Neuron (in vitro differentiated cells): Measurements from ENCODE around the gene ACOT9.

ENCODE experiments used
- H2AFZ ChIP-seq: one replicate; pipeline ENCODE4 v1.6.1; 2013; ENCODE audit warnings: low read depth, mild to moderate bottlenecking, inconsistent platforms, low read length, moderate library complexity
- H3K27me3 ChIP-seq: one replicate; pipeline ENCODE4 v1.6.1; 2013; ENCODE audit warnings: low read length; ENCODE audit not compliant: insufficient read depth
- H3K36me3 ChIP-seq: one replicate; pipeline ENCODE4 v1.6.1; 2013; ENCODE audit warnings: low read length; ENCODE audit not compliant: insufficient read depth
- H3K4me1 ChIP-seq: one replicate; pipeline ENCODE4 v1.6.1; 2013; ENCODE audit warnings: low read length; ENCODE audit not compliant: insufficient read depth
- H3K4me3 ChIP-seq: 2 replicates; pipeline ENCODE4 v1.5.1; 2013; ENCODE audit warnings: mild to moderate bottlenecking, low read length, moderate library complexity
- H3K9me3 ChIP-seq: one replicate; pipeline ENCODE4 v1.6.1; 2013; ENCODE audit warnings: low read length

The ACOT9 gene, protein sequence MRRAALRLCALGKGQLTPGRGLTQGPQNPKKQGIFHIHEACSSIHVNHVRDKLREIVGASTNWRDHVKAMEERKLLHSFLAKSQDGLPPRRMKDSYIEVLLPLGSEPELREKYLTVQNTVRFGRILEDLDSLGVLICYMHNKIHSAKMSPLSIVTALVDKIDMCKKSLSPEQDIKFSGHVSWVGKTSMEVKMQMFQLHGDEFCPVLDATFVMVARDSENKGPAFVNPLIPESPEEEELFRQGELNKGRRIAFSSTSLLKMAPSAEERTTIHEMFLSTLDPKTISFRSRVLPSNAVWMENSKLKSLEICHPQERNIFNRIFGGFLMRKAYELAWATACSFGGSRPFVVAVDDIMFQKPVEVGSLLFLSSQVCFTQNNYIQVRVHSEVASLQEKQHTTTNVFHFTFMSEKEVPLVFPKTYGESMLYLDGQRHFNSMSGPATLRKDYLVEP

DNA sequence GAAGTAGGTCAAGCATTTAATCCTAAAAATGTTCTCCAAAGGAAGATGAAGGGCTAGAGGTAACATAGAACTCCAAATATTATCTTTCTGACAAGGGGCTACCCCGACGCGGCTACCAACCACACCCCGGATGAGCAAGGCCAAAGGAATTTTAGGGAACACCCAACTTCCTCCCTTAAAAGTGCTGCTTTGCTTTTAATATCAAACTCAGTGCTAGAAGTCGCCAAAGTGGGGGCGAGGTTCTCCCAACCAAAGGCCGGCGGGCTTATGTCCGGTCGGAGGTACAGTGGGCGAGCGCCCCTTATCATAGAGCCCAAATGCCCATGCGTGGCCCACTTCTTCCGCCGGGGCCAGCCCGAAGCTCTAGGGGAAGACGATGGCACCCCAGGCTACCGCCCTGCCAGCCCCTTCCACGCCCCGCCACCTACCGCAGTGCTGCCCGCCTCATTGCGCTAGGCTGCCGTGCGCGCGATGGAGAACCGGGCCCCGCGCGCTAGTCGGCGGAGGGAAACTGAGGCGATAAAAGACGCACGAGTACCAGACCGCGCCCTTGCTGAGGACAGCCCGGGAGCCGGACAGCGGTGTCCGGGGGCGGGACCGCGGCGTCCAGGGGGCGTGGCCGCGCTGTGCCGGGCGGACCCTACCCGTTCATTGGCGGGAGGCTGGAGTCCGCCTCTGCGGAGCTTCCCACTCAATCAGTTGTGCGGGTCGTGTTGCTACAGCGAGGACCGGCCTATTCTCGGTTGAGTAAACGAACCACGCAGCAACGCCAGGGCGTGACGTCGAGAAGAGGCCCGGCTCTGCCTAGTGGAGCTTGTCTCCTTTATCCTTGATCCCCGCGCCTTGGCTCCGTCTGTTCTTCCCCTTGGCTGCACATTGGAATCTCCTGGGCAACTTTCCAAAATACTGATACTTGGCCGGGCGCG, at the start of gene ACOT9:
Gene ACOT9, minus strand, starts transcription at position 580 of the 926 bp plus-strand sequence. Its CDS starts 132 bp downstream, at position 448.
- Histone ChIP-seq H3K36me3 (no peaks in the 10 kb centered on the region), H3K27me3 (no peaks in the 10 kb centered on the region), H3K4me3 (peak within 1 kb of the TSS; percentile 80), H2AFZ (peak within 1 kb of the TSS; percentile 85), H3K4me1 (no peaks in the 10 kb centered on the region), H3K9me3 (no peaks in the 10 kb centered on the region)

DNA sequence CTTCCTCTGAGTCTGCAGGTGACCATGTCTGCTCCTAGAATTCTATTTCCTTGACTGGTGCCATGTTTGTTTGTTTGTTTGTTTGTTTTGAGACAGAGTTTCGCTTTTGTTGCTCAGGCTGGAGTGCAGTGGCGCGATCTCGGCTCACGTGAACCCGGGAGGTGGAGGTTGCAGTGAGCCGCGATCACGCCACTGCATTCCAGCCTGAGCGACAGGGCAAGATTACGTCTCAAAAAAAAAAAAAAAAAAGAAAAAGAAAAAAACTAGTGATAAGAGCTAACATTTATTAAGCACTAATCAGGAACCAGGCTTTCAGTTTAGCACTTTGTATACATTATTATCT, 47.0 kb upstream of the ACOT9 start:
- no peaks in the 10 kb centered on the region for H3K9me3 ChIP-seq
- H3K4me3 ChIP-seq = no peak overlapping the region
- H2AFZ ChIP-seq = no peak overlapping the region
- no peaks in the 10 kb centered on the region for H3K36me3 ChIP-seq
- no peaks in the 10 kb centered on the region for H3K27me3 ChIP-seq
- no peaks in the 10 kb centered on the region for H3K4me1 ChIP-seq

DNA sequence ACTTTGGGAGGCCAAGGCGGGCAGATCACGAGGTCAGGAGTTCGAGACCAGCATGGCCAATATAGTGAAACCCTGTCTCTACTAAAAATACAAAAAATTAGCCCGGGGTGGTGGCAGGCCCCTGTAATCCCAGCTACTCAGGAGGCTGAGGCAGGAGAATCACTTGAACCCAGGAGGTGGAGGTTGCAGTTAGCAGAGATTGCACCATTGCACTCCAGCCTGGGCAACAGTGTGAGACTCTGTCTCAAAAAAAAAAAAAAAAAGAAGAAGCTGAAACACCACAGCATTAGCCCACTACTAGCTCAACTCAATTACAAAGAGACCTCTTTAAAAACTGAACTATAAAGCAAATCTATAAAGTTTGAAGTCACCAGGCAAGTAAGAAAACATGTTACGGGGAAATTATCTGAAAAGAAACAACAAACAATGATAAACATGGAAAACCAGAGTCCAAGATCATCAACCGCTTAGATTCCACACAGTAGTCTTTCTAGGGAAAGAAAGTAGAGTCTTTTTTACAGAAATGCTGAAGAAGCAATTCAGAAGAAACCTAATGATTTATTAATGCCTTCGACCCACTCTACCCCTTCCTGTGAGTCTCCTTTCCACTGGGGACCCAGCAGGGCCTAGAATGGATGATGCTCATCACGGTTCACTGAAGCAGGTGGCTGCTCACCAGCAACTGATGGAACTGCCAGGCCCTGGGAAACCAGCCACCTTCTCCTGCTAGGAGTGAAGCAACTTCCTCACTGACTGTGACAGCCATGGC, 46.5 kb upstream of the ACOT9 start:
- H3K4me1 ChIP-seq = no peaks in the 10 kb centered on the region
- H3K36me3 ChIP-seq = no peaks in the 10 kb centered on the region
- H3K4me3 ChIP-seq = no peak overlapping the region
- no peaks in the 10 kb centered on the region for H3K27me3 ChIP-seq
- no peaks in the 10 kb centered on the region for H3K9me3 ChIP-seq
- no peak overlapping the region for H2AFZ ChIP-seq

DNA sequence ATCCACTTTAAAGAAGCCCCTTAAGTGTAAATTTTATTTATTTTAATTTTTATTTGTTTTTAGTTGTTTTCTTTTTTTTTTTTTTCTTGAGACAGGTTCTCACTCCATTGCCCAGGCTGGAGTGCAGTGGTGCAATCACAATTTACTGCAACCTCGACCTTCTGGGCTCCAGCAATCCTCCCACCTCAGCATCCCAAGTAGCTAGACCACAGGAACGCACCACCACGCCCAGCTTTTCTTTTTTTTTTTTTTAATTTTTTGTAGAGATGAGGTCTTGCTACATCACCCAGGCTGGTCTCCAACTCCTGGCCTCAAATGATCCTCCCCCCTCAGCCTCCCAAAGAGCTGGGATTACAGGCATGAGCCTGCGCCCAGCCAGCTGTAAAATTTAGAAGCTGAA, 45.9 kb upstream of the ACOT9 start:
- H3K27me3 ChIP-seq = no peaks in the 10 kb centered on the region
- H3K36me3 ChIP-seq = no peaks in the 10 kb centered on the region
- no peaks in the 10 kb centered on the region for H3K4me1 ChIP-seq
- H3K9me3 ChIP-seq = no peaks in the 10 kb centered on the region
- no peak overlapping the region for H2AFZ ChIP-seq
- H3K4me3 ChIP-seq = no peak overlapping the region

DNA sequence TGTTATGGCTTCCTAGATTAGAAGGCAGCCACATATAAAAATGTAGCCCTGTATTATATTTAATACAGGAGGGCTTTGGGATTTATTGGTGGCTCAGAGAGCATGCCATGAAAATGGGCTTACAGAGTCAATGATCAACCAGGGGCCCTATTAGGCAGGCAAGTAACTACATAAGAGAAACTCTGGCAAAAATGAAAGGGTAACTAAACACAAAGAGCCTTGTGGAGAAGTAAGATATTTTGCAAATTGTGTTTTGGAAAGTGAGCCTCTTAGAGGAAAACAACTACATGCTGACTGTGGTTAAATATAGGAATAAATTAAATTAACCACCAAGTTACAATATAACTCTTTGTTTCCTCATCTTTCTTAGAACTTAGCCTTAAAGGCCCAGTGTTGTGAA, 45.4 kb upstream of the ACOT9 start:
- Histone ChIP-seq H3K27me3 (no peaks in the 10 kb centered on the region), H3K4me1 (no peaks in the 10 kb centered on the region), H3K9me3 (no peaks in the 10 kb centered on the region), H2AFZ (no peak overlapping the region), H3K36me3 (no peaks in the 10 kb centered on the region), H3K4me3 (no peak overlapping the region)

DNA sequence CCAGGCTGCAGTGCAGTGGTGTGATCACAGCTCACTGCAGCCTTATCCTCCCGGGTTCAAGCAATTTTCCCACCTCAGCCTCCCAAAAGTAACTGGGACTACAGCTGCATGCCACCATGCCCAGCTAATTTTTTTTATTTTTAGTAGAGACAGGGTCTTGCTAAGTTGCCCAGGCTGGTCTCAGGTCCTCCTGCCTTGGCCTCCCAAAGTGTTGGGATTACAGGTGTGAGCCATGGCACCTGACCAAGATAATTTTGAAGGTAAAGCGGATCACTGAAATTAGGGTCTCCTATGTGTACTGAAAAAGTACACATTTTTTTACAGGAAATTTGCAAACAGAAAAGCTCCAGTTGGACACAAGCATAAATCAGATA, 44.7 kb upstream of the ACOT9 start:
- Histone ChIP-seq H3K4me3 (no peak overlapping the region), H3K36me3 (no peaks in the 10 kb centered on the region), H3K9me3 (no peaks in the 10 kb centered on the region), H3K4me1 (no peaks in the 10 kb centered on the region), H2AFZ (no peak overlapping the region), H3K27me3 (no peaks in the 10 kb centered on the region)

DNA sequence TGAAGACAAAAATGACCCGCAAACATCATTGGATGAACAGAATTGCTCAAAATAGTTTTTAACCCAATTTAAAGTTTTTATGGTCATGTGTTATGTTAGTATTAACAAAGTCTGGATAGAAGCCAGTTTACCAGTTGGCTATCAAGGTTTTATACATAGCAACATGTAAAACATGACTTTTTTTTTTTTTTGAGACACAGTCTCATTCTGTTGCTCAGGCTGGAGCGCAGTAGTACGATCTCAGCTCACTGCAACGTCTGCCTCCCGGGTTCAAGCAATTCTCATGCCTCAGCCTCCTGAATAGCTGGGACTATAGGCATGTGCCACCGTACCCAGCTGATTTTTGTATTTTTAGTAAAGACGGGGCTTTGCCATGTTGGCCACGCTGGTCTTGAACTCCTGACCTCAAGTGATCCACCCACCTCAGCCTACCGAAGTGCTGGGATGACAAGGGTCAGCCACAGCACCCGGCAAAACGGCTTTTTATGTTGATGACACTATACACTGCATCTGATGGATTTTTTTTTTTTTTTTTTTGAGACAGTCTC, 43.3 kb upstream of the ACOT9 start:
- no peaks in the 10 kb centered on the region for H3K4me1 ChIP-seq
- H2AFZ ChIP-seq = no peak overlapping the region
- no peaks in the 10 kb centered on the region for H3K36me3 ChIP-seq
- no peaks in the 10 kb centered on the region for H3K9me3 ChIP-seq
- no peak overlapping the region for H3K4me3 ChIP-seq
- no peaks in the 10 kb centered on the region for H3K27me3 ChIP-seq

DNA sequence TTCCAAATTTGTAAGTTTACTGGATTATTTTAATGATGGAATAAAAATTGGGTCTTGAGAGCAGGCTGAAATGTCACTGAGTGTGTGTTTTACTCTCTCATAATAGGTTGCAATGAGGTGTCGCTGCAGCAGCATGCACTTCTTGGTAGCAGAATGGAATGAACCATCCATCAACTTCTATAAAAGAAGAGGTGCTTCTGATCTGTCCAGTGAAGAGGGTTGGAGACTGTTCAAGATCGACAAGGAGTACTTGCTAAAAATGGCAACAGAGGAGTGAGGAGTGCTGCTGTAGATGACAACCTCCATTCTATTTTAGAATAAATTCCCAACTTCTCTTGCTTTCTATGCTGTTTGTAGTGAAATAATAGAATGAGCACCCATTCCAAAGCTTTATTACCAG, 42.5 kb upstream of the ACOT9 start:
- Histone ChIP-seq H3K4me3 (no peak overlapping the region), H3K4me1 (no peaks in the 10 kb centered on the region), H3K36me3 (no peaks in the 10 kb centered on the region), H2AFZ (no peak overlapping the region), H3K9me3 (no peaks in the 10 kb centered on the region), H3K27me3 (no peaks in the 10 kb centered on the region)

DNA sequence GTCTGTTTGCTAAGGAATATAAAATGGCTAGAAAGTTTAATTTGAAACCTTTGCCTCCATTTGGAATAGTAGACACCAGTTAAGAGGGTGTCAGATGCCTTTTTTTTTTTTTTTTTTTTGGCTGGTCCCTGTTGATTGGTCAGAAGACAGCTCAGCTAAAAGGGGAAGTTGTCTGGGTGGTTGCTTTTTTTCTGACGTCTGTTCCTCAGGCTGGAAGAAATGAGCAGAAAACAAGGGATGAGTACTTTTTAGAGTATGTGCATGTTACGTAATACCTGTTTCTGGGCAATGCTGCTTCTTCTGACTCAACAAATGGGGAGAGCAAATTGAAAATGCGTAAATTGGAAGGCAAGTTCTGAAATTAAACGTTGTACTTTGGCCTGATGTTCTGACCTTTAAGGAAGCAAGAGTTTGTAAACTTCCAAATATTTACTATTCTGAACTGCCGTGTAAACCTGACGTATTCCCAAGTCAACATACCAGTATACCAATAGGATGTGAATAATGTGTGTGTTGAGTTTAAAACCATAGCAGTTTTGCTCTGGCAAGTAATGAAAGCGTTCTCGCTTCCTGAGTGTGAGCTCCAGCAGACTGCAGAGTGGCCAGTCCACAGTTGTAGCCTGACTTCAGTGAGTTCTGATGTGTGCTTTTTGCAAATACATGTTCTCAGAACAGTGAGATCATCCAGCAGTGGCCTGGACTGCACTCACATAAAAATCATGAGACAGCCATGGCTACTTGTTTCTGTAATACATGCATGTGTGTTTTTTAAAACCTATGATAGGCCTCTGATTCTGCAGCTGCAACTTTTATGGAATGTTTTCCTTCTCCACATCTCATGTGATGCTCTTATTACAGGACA, 41.6 kb upstream of the ACOT9 start:
- H3K4me3 ChIP-seq = no peak overlapping the region
- H3K4me1 ChIP-seq = no peaks in the 10 kb centered on the region
- H2AFZ ChIP-seq = no peak overlapping the region
- no peaks in the 10 kb centered on the region for H3K36me3 ChIP-seq
- H3K9me3 ChIP-seq = no peaks in the 10 kb centered on the region
- H3K27me3 ChIP-seq = no peaks in the 10 kb centered on the region

DNA sequence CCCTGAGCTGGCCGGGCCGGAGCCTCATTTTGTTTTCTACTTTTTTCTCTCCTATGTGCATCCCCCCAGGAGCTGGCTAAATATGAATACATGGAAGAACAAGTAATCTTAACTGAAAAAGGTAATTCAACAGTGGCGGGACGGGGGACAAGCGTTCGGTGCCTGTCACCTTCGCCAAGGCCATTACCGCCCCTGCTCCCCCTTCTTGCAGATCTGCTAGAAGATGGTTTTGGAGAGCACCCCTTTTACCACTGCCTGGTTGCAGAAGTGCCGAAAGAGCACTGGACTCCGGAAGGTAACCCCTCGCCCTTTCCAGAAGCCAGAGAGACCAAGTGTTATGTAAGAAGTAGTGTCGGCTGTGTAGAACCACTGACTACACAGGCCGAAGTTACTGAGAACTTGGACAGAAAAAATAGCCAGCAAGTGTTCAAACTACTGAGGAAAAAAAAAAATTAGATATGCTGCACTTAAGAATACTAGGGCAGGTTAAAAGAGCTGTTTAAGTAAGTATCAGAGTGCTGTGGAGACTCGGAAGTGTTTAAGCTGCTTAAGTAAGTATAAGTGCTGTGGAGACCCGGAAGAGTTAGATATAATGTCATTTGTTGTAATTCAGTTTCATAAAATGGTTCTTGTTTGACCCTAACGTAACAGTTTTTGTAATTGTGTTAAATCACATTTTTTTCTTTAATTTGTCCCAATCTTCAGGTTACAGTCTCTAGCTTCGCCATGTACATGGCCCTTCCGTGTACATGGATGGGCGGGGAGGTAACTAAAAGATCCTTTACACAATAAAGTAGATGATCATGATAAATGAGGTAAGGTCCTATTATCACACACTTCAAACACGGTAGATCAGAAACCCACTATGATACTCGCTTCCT, 40.8 kb upstream of the ACOT9 start:
- H2AFZ ChIP-seq = peak overlapping the region; percentile 35
- no peaks in the 10 kb centered on the region for H3K27me3 ChIP-seq
- H3K36me3 ChIP-seq = no peaks in the 10 kb centered on the region
- H3K4me1 ChIP-seq = no peaks in the 10 kb centered on the region
- H3K4me3 ChIP-seq = peak overlapping the region; percentile 92
- no peaks in the 10 kb centered on the region for H3K9me3 ChIP-seq

DNA sequence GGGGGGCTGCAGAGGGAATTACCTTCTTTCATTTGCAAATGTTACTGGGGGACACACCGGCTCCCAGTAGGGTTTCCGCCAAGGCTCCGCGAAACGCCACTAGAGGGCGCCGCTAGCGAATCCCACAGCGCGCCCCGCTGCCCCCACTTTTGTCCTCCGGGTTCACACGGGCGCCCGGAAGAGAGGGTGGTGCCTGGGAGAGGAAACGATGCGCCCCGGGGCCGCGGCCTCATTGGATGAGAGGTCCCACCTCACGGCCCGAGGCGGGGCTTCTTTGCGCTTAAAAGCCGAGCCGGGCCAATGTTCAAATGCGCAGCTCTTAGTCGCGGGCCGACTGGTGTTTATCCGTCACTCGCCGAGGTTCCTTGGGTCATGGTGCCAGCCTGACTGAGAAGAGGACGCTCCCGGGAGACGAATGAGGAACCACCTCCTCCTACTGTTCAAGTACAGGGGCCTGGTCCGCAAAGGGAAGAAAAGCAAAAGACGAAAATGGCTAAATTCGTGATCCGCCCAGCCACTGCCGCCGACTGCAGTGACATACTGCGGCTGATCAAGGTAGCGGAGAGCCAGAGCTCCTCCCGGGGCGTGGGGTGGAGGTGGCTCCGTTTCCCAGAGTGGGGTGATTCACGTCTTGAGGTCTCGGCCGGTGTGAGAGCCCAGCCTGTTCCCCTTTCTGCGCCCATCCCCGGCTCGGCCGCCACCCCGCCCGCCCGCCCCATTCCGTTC, 40.0 kb upstream of the ACOT9 start, which contains the start of gene SAT1:
Gene SAT1, plus strand, starts transcription at position 311 of the 726 bp plus-strand sequence. Its CDS starts 179 bp downstream, at position 490.
- H3K4me3 ChIP-seq = peak within 1 kb of the TSS; percentile 92
- no peaks in the 10 kb centered on the region for H3K36me3 ChIP-seq
- H3K9me3 ChIP-seq = no peaks in the 10 kb centered on the region
- no peaks in the 10 kb centered on the region for H3K4me1 ChIP-seq
- no peaks in the 10 kb centered on the region for H3K27me3 ChIP-seq
- H2AFZ ChIP-seq = peak within 1 kb of the TSS; percentile 87
